Fibroblast of lung (primary cell): ENCODE results near the gene STK32A. TPM values are rescaled to one million over a fixed set of nuclear protein-coding genes. Genes with fewer than 3 reads are reported as not detected.
A peak's percentile ranks its signal among the peaks of the same experiment; 100 is the strongest.

ENCODE experiments used
- DNase-seq, 2 donors: peaks; one replicate each; pipeline versions ENCODE4 v3.0.0 to v3.0.0-alpha.2; 2010; ENCODE audit warnings: low read depth in 2 of 2
- H2AFZ ChIP-seq: 2 replicates; pipeline ENCODE4 v1.5.1; 2012; ENCODE audit warnings: low read length, control low read depth, inconsistent platforms
- H3K27ac ChIP-seq: 2 replicates; pipeline ENCODE4 v1.5.1; 2011; ENCODE audit warnings: low read length, control low read depth; ENCODE audit not compliant: insufficient read depth
- H3K27me3 ChIP-seq: 2 replicates; pipeline ENCODE4 v1.5.1; 2011; ENCODE audit warnings: mild to moderate bottlenecking, low read length; ENCODE audit not compliant: control insufficient read depth, insufficient read depth
- H3K36me3 ChIP-seq: 2 replicates; pipeline ENCODE4 v1.5.1; 2011; ENCODE audit warnings: low read length; ENCODE audit not compliant: control insufficient read depth, insufficient read depth
- H3K4me1 ChIP-seq: 2 replicates; pipeline ENCODE4 v1.5.1; 2011; ENCODE audit warnings: low read length; ENCODE audit not compliant: control insufficient read depth, insufficient read depth; ENCODE audit errors: extremely low read depth
- H3K4me2 ChIP-seq: 2 replicates; pipeline ENCODE4 v1.5.1; 2011; ENCODE audit warnings: low read length, control low read depth; ENCODE audit not compliant: insufficient read depth; ENCODE audit errors: extremely low read depth
- H3K4me3 ChIP-seq, 4 experiments: fragments of 200-600 bp in 1 of 4; sonication (generic) in 1 of 4; replicated peaks in 1 of 4; 2 replicates each; pipeline ENCODE4 v1.5.1; 2011 to 2016; ENCODE audit warnings: low read length in 4 of 4, low read depth in 3 of 4, mild to moderate bottlenecking in 3 of 4, control low read depth in 2 of 4, inconsistent platforms in 1 of 4, mixed read lengths in 1 of 4; ENCODE audit not compliant: insufficient read depth in 1 of 4; ENCODE audit errors: control extremely low read depth in 1 of 4
- H3K79me2 ChIP-seq: 2 replicates; pipeline ENCODE4 v1.5.1; 2012; ENCODE audit warnings: mild to moderate bottlenecking, low read length, inconsistent platforms; ENCODE audit not compliant: control insufficient read depth, insufficient read depth
- H3K9ac ChIP-seq: 2 replicates; pipeline ENCODE4 v1.5.1; 2011; ENCODE audit warnings: mild to moderate bottlenecking, low read length, control low read depth; ENCODE audit not compliant: insufficient read depth
- H3K9me3 ChIP-seq: 2 replicates; pipeline ENCODE4 v1.5.1; 2012; ENCODE audit warnings: low read depth, low read length; ENCODE audit not compliant: control insufficient read depth, insufficient read depth
- H4K20me1 ChIP-seq: 2 replicates; pipeline ENCODE4 v1.5.1; 2011; ENCODE audit warnings: low read length; ENCODE audit not compliant: control insufficient read depth, insufficient read depth; ENCODE audit errors: extremely low read depth
- EZH2 ChIP-seq: IDR thresholded peaks from 2 replicates; pipeline ENCODE4 v1.5.1; 2012; ENCODE audit warnings: low read length, control low read depth, mild to moderate bottlenecking; ENCODE audit errors: missing control alignments
- polyA plus RNA-seq, 2 donors: library from polyadenylated mRNA; depleted of rRNA in 1 of 2; stranded (reverse) in 1 of 2; unstranded in 1 of 2; fragments of >200 nt; gene quantifications; 2 replicates each; pipeline ENCODE4 v1.2.1, GENCODE V29; 2011 to 2012; ENCODE audit warnings: missing spikeins in 1 of 2
- total RNA-seq: library from RNA; depleted of rRNA; stranded (reverse); fragments of >200 nt; gene quantifications from 2 replicates; pipeline ENCODE4 v1.2.1, GENCODE V29; 2014
- TF ChIP-seq, protein P1 (sequence below), 2 donors: IDR thresholded peaks in 1 of 2; conservative IDR thresholded peaks in 1 of 2; 1 replicate in 1 of 2; 2 replicates in 1 of 2; pipeline ENCODE4 v1.5.1; 2011 to 2012; ENCODE audit warnings: low read length in 2 of 2, control low read depth in 1 of 2, inconsistent platforms in 1 of 2, low read depth in 1 of 2, mild to moderate bottlenecking in 1 of 2

Gene STK32A
- total and polyA plus RNA-seq, 2 donors (not counting 1 experiment from before 2014, with no cell fraction given) = 0.30 to 2.5 TPM

DNA sequence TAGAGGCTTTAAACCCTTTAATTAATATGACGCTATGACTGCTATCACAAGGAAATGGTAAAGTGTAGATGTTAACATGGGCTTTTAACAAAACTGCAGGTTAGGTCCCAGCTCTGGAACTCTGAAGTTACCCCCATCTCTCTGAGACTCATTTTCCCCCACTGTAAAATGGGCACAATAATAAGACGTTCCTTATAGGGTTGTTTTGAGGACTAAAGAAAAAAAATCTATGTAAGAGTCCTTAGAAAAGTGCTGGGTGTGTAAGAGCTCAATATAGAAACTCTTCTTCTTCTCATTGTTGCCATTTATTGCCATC is 45.8 kb upstream of the STK32A start:
- DNase-seq = no peak
- no peaks in the 10 kb centered on the region for H3K9me3 ChIP-seq
- H3K4me2 ChIP-seq = no peak overlapping the region
- no peak overlapping the region for H3K27ac ChIP-seq
- H3K79me2 ChIP-seq = no peaks in the 10 kb centered on the region
- H3K4me1 ChIP-seq = no peaks in the 10 kb centered on the region
- TF ChIP-seq, protein P1, sequence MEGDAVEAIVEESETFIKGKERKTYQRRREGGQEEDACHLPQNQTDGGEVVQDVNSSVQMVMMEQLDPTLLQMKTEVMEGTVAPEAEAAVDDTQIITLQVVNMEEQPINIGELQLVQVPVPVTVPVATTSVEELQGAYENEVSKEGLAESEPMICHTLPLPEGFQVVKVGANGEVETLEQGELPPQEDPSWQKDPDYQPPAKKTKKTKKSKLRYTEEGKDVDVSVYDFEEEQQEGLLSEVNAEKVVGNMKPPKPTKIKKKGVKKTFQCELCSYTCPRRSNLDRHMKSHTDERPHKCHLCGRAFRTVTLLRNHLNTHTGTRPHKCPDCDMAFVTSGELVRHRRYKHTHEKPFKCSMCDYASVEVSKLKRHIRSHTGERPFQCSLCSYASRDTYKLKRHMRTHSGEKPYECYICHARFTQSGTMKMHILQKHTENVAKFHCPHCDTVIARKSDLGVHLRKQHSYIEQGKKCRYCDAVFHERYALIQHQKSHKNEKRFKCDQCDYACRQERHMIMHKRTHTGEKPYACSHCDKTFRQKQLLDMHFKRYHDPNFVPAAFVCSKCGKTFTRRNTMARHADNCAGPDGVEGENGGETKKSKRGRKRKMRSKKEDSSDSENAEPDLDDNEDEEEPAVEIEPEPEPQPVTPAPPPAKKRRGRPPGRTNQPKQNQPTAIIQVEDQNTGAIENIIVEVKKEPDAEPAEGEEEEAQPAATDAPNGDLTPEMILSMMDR (conservative IDR thresholded peaks at IDR 0.05 in 1 of 2, IDR thresholded peaks at IDR 0.05 in 1 of 2; ENCODE audit: low read depth in 1 of 2, low read length in 2 of 2) = no peak
- no peak for TF ChIP-seq EZH2
- no peaks in the 10 kb centered on the region for H3K27me3 ChIP-seq
- no peak overlapping the region for H2AFZ ChIP-seq
- no peaks in the 10 kb centered on the region for H3K36me3 ChIP-seq
- H3K4me3 ChIP-seq = no peak overlapping the region
- no peak overlapping the region for H3K9ac ChIP-seq
- H4K20me1 ChIP-seq = no peaks in the 10 kb centered on the region

DNA sequence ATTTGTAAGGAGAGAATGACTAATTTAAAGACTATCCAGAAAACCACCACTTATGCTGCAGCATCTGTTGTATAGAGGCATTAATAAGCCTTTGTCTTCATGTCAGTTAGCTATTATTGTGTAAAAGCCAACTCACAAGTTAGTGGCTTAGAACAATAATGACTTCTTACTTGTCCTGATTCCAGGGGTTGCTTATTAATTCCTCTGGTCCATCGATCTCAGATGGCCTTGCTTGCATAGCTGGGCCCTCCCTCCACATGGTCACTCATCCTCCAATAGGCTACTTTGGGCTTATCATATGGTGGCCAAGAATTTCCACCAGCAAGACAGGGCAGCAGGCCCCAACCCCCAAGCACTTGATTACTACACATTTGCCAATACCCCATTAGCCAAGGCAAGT is 44.5 kb upstream of the STK32A start:
- H3K27ac ChIP-seq = no peak overlapping the region
- H3K4me2 ChIP-seq = no peak overlapping the region
- no peaks in the 10 kb centered on the region for H3K27me3 ChIP-seq
- H2AFZ ChIP-seq = no peak overlapping the region
- TF ChIP-seq EZH2 = no peak
- H3K9me3 ChIP-seq = no peaks in the 10 kb centered on the region
- H3K4me3 ChIP-seq = no peak overlapping the region
- H3K36me3 ChIP-seq = no peaks in the 10 kb centered on the region
- no peaks in the 10 kb centered on the region for H4K20me1 ChIP-seq
- H3K4me1 ChIP-seq = no peaks in the 10 kb centered on the region
- peak in 1 of 2 donors; percentile 94 for DNase-seq
- H3K79me2 ChIP-seq = no peaks in the 10 kb centered on the region
- no peak overlapping the region for H3K9ac ChIP-seq

DNA sequence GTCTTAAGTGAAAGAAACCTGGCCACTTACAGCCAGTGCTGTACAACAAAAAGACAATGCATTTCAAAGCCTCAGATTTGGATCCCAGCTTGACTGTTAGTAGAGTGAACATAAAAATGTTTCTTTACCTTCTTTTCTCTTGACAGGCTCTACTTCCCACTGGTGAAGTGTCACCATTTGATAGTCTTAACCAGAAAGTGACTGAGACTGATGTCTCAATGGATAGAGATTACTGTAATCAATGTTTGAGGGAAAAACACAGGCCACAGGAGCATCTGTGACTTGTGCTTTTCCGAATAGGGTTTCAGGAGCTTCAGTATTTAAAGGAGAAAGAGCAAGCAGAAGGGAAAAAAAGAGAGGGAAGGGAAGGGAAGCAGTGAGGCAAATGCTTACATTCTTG is 41.7 kb upstream of the STK32A start:
- Histone ChIP-seq H3K4me1 (no peaks in the 10 kb centered on the region), H4K20me1 (no peaks in the 10 kb centered on the region), H3K79me2 (no peaks in the 10 kb centered on the region), H3K27ac (no peak overlapping the region), H3K36me3 (no peaks in the 10 kb centered on the region), H3K9ac (no peak overlapping the region), H3K27me3 (no peaks in the 10 kb centered on the region), H3K9me3 (no peaks in the 10 kb centered on the region), H3K4me3 (no peak overlapping the region), H2AFZ (no peak overlapping the region), H3K4me2 (no peak overlapping the region)
- TF ChIP-seq EZH2 = no peak
- TF ChIP-seq, protein P1 (conservative IDR thresholded peaks at IDR 0.05 in 1 of 2, IDR thresholded peaks at IDR 0.05 in 1 of 2; ENCODE audit: low read depth in 1 of 2, low read length in 2 of 2) = no peak
- no peak for DNase-seq
